ENCODE measurements around the gene RYR3. TPM values are rescaled to one million over a fixed set of nuclear protein-coding genes. Genes with fewer than 3 reads are reported as not detected.
"Not testable (repeated sequence)": the region's sequence is repeated elsewhere in the genome, so short reads cannot be mapped to it uniquely, and the experiment has no call there.

The RYR3 gene
- total RNA-seq, 2 experiments from 2014 or later = not detected

- Mint-ChIP-seq H3K9me3 (no peaks in the 10 kb centered on the region), H3K27ac (no peak overlapping the region), H3K27me3 (ENCODE audit: low read depth) (peaks cover 4% of the 10 kb centered on the region), H3K4me3 (no peak overlapping the region), H3K4me1 (ENCODE audit: low read depth) (no peaks in the 10 kb centered on the region), H3K36me3 (ENCODE audit: low read depth) (peaks cover 2% of the 10 kb centered on the region)
- no peak for DNase-seq
- intact Hi-C loops (cut with micrococcal nuclease) = no loop called here
- CTCF ChIA-PET = interaction anchor here (0.8 kb wide), 1 partner anchor 31 kb away, joined by 3 read pairs; no protein-coding TSS in a partner anchor
Measured at GRCh38 chr15:33586786-33587697, 276.3 kb downstream of the RYR3 start.

- intact Hi-C loops (cut with micrococcal nuclease) = no loop called here
Measured at GRCh38 chr15:33587773-33588172, 277.0 kb downstream of the RYR3 start.

GRCh38 chr15:33592864-33593263, 282.1 kb downstream of the RYR3 start:
- Mint-ChIP-seq H3K36me3 (ENCODE audit: low read depth) (peaks cover 2% of the 10 kb centered on the region), H3K27me3 (ENCODE audit: low read depth) (peaks cover 4% of the 10 kb centered on the region), H3K4me1 (ENCODE audit: low read depth) (no peaks in the 10 kb centered on the region), H3K4me3 (no peak overlapping the region), H3K9me3 (no peaks in the 10 kb centered on the region), H3K27ac (no peak overlapping the region)
- DNase-seq = no peak
- intact Hi-C loops (cut with micrococcal nuclease) = no loop called here
- CTCF ChIA-PET = no interaction called here

More at GRCh38 chr15:33587773-33588172, 277.0 kb downstream of the RYR3 start:
- DNase-seq = no peak
- peaks cover 4% of the 10 kb centered on the region for H3K27me3 Mint-ChIP-seq (ENCODE audit: low read depth)
- peaks cover 2% of the 10 kb centered on the region for H3K36me3 Mint-ChIP-seq (ENCODE audit: low read depth)
- H3K4me3 Mint-ChIP-seq = no peak overlapping the region
- no peaks in the 10 kb centered on the region for H3K4me1 Mint-ChIP-seq (ENCODE audit: low read depth)
- H3K27ac Mint-ChIP-seq = no peak overlapping the region
- H3K9me3 Mint-ChIP-seq = no peaks in the 10 kb centered on the region
- CTCF ChIA-PET = no interaction called here

GRCh38 chr15:33598382-33598781, 287.6 kb downstream of the RYR3 start:
- H3K9me3 Mint-ChIP-seq; H3K36me3 Mint-ChIP-seq (ENCODE audit: low read depth); intact Hi-C loops (cut with micrococcal nuclease); H3K27me3 Mint-ChIP-seq (ENCODE audit: low read depth); H3K4me1 Mint-ChIP-seq (ENCODE audit: low read depth); H3K27ac Mint-ChIP-seq; H3K4me3 Mint-ChIP-seq; DNase-seq: not testable (repeated sequence)
- CTCF ChIA-PET = interaction anchor here (0.7 kb wide), 2 partner anchors 51 to 108 kb away, joined by 3 to 4 read pairs; no protein-coding TSS in a partner anchor

GRCh38 chr15:33600212-33600611, 289.4 kb downstream of the RYR3 start:
- no peak for DNase-seq
- no peaks in the 10 kb centered on the region for H3K36me3 Mint-ChIP-seq (ENCODE audit: low read depth)
- no peaks in the 10 kb centered on the region for H3K4me1 Mint-ChIP-seq (ENCODE audit: low read depth)
- no peaks in the 10 kb centered on the region for H3K27me3 Mint-ChIP-seq (ENCODE audit: low read depth)
- no peak overlapping the region for H3K4me3 Mint-ChIP-seq
- intact Hi-C loops (cut with micrococcal nuclease) = no loop called here
- H3K27ac Mint-ChIP-seq = no peak overlapping the region
- H3K9me3 Mint-ChIP-seq = no peaks in the 10 kb centered on the region
- CTCF ChIA-PET = no interaction called here

- H3K4me1 Mint-ChIP-seq (ENCODE audit: low read depth) = no peaks in the 10 kb centered on the region
- no peak for DNase-seq
- H3K27me3 Mint-ChIP-seq (ENCODE audit: low read depth) = no peaks in the 10 kb centered on the region
- H3K36me3 Mint-ChIP-seq (ENCODE audit: low read depth) = no peaks in the 10 kb centered on the region
- H3K9me3 Mint-ChIP-seq = no peaks in the 10 kb centered on the region
- no peak overlapping the region for H3K27ac Mint-ChIP-seq
- no peak overlapping the region for H3K4me3 Mint-ChIP-seq
- intact Hi-C loops (cut with micrococcal nuclease) = no loop called here
- CTCF ChIA-PET = interaction anchor here (0.6 kb wide), 1 partner anchor 355 kb away, joined by 3 read pairs; no protein-coding TSS in a partner anchor
Measured at GRCh38 chr15:33601461-33601860, 290.7 kb downstream of the RYR3 start.

GRCh38 chr15:33608714-33609113, 297.9 kb downstream of the RYR3 start:
- H3K27ac Mint-ChIP-seq = no peak overlapping the region

GRCh38 chr15:33612721-33613304, 302.0 kb downstream of the RYR3 start:
- H3K36me3 Mint-ChIP-seq (ENCODE audit: low read depth) = no peaks in the 10 kb centered on the region
- H3K4me1 Mint-ChIP-seq (ENCODE audit: low read depth) = no peaks in the 10 kb centered on the region
- H3K4me3 Mint-ChIP-seq = no peak overlapping the region
- intact Hi-C loops (cut with micrococcal nuclease) = no loop called here
- no peak overlapping the region for H3K27ac Mint-ChIP-seq
- no peak for DNase-seq
- H3K9me3 Mint-ChIP-seq = no peaks in the 10 kb centered on the region
- H3K27me3 Mint-ChIP-seq (ENCODE audit: low read depth) = peaks cover 9% of the 10 kb centered on the region
- CTCF ChIA-PET = no interaction called here

More at GRCh38 chr15:33608714-33609113, 297.9 kb downstream of the RYR3 start:
- Mint-ChIP-seq H3K27me3 (ENCODE audit: low read depth) (no peaks in the 10 kb centered on the region), H3K9me3 (no peaks in the 10 kb centered on the region), H3K36me3 (ENCODE audit: low read depth) (no peaks in the 10 kb centered on the region), H3K4me3 (no peak overlapping the region), H3K4me1 (ENCODE audit: low read depth) (no peaks in the 10 kb centered on the region)
- CTCF ChIA-PET = no interaction called here
- no peak for DNase-seq
- intact Hi-C loops (cut with micrococcal nuclease) = no loop called here

GRCh38 chr15:33616475-33616874, 305.7 kb downstream of the RYR3 start:
- CTCF ChIA-PET = interaction anchor here (0.9 kb wide), 1 partner anchor 308 kb away, joined by 3 read pairs; no protein-coding TSS in a partner anchor

GRCh38 chr15:33618350-33618749, 307.6 kb downstream of the RYR3 start:
- Mint-ChIP-seq H3K9me3 (no peaks in the 10 kb centered on the region), H3K27ac (no peak overlapping the region), H3K4me3 (no peak overlapping the region), H3K27me3 (ENCODE audit: low read depth) (peaks cover 9% of the 10 kb centered on the region), H3K4me1 (ENCODE audit: low read depth) (no peaks in the 10 kb centered on the region), H3K36me3 (ENCODE audit: low read depth) (no peaks in the 10 kb centered on the region)
- intact Hi-C loops (cut with micrococcal nuclease) = no loop called here
- CTCF ChIA-PET = no interaction called here
- DNase-seq = no peak

More at GRCh38 chr15:33616475-33616874, 305.7 kb downstream of the RYR3 start:
- H3K36me3 Mint-ChIP-seq (ENCODE audit: low read depth) = no peaks in the 10 kb centered on the region
- H3K27me3 Mint-ChIP-seq (ENCODE audit: low read depth) = peaks cover 9% of the 10 kb centered on the region
- DNase-seq = no peak
- intact Hi-C loops (cut with micrococcal nuclease) = no loop called here
- no peaks in the 10 kb centered on the region for H3K9me3 Mint-ChIP-seq
- H3K4me1 Mint-ChIP-seq (ENCODE audit: low read depth) = no peaks in the 10 kb centered on the region
- no peak overlapping the region for H3K4me3 Mint-ChIP-seq
- no peak overlapping the region for H3K27ac Mint-ChIP-seq

- no peak overlapping the region for H3K27ac Mint-ChIP-seq
- H3K9me3 Mint-ChIP-seq = no peaks in the 10 kb centered on the region
- H3K4me1 Mint-ChIP-seq (ENCODE audit: low read depth) = no peaks in the 10 kb centered on the region
- intact Hi-C loops (cut with micrococcal nuclease) = no loop called here
- no peak for DNase-seq
- CTCF ChIA-PET = no interaction called here
- peaks cover 2% of the 10 kb centered on the region for H3K27me3 Mint-ChIP-seq (ENCODE audit: low read depth)
- H3K36me3 Mint-ChIP-seq (ENCODE audit: low read depth) = no peaks in the 10 kb centered on the region
- H3K4me3 Mint-ChIP-seq = no peak overlapping the region
Measured at GRCh38 chr15:33621141-33621540, 310.4 kb downstream of the RYR3 start.

GRCh38 chr15:33623010-33623409, 312.2 kb downstream of the RYR3 start:
- H3K9me3 Mint-ChIP-seq = no peaks in the 10 kb centered on the region
- no peak for DNase-seq
- no peaks in the 10 kb centered on the region for H3K27me3 Mint-ChIP-seq (ENCODE audit: low read depth)
- no peaks in the 10 kb centered on the region for H3K36me3 Mint-ChIP-seq (ENCODE audit: low read depth)
- no peaks in the 10 kb centered on the region for H3K4me1 Mint-ChIP-seq (ENCODE audit: low read depth)
- H3K4me3 Mint-ChIP-seq = no peak overlapping the region
- intact Hi-C loops (cut with micrococcal nuclease) = no loop called here
- H3K27ac Mint-ChIP-seq = no peak overlapping the region
- CTCF ChIA-PET = no interaction called here
